H1 (cell line): ENCODE measurements around the gene GABRP. TPM values are rescaled to one million over a fixed set of nuclear protein-coding genes. Genes with fewer than 3 reads are reported as not detected.

Experiments used
- CTCF ChIA-PET: fragments of 300-600 bp; sonication (Branson Sonifier 250); formaldehyde crosslinking; loops from one replicate; lab custom pipeline; 2021; ENCODE audit not compliant: partially characterized antibody; lab: Charles Lee
- POLR2A ChIA-PET: fragments of 300-600 bp; sonication (Branson Sonifier 250); formaldehyde crosslinking; loops from one replicate; lab custom pipeline; 2021; ENCODE audit warnings: inconsistent platforms; ENCODE audit not compliant: partially characterized antibody; lab: Charles Lee
- DNase-seq, 2 experiments: peaks; one replicate each; pipeline versions ENCODE4 v3.0.0 to v3.0.0-alpha.2; 2010 to 2022; ENCODE audit warnings: low spot score in 2 of 2, low read depth in 1 of 2, mixed read lengths in 1 of 2
- FAIRE-seq: peaks from 2 replicates; lab custom pipeline; 2011; peaks lifted over from hg19 to GRCh38; lab: Jason Lieb, UNC
- H2AFZ ChIP-seq: 2 replicates; pipeline ENCODE4 v1.8.1; 2012; ENCODE audit warnings: low read length, inconsistent platforms
- H2AK5ac ChIP-seq: 2 replicates; pipeline ENCODE4 v1.6.1; 2013; ENCODE audit warnings: low read depth, low read length
- H2BK120ac ChIP-seq: replicated peaks from 2 replicates; pipeline ENCODE3; 2013; ENCODE audit warnings: low read depth, low read length, inconsistent platforms
- H2BK12ac ChIP-seq: 2 replicates; pipeline ENCODE4 v1.6.1; 2013; ENCODE audit warnings: low read depth, low read length
- H2BK15ac ChIP-seq: 2 replicates; pipeline ENCODE4 v1.6.1; 2013; ENCODE audit warnings: low read length
- H2BK20ac ChIP-seq: 2 replicates; pipeline ENCODE4 v1.6.1; 2013; ENCODE audit warnings: low read length
- H2BK5ac ChIP-seq: 2 replicates; pipeline ENCODE4 v1.6.1; 2013; ENCODE audit warnings: low read depth, low read length
- H3K14ac ChIP-seq: 2 replicates; pipeline ENCODE4 v1.6.1; 2013; ENCODE audit warnings: inconsistent platforms; ENCODE audit not compliant: insufficient read length
- H3K18ac ChIP-seq: 2 replicates; pipeline ENCODE4 v1.6.1; 2013; ENCODE audit warnings: low read length; ENCODE audit errors: extremely low read depth
- H3K23ac ChIP-seq: 2 replicates; pipeline ENCODE4 v1.6.1; 2013; ENCODE audit warnings: inconsistent platforms; ENCODE audit not compliant: insufficient read length
- H3K23me2 ChIP-seq: 2 replicates; pipeline ENCODE4 v1.6.1; 2013; ENCODE audit warnings: low read depth, low read length
- H3K27ac ChIP-seq: 2 replicates; pipeline ENCODE4 v1.6.1; 2011; ENCODE audit warnings: low read depth, low read length, inconsistent platforms
- H3K27me3 ChIP-seq, 4 experiments: replicated peaks in 1 of 4; 1 replicate in 1 of 4; 2 replicates in 3 of 4; pipeline versions ENCODE4 v1.6.1 to v1.8.1; 2011 to 2013; ENCODE audit warnings: low read length in 3 of 4, mild to moderate bottlenecking in 3 of 4, inconsistent platforms in 2 of 4, mixed read lengths in 2 of 4, moderate library complexity in 1 of 4; ENCODE audit not compliant: control insufficient read depth in 3 of 4, insufficient read depth in 3 of 4; ENCODE audit errors: extremely low read depth in 1 of 4
- H3K36me3 ChIP-seq, 4 experiments: 2 replicates each; pipeline versions ENCODE4 v1.6.1 to v1.8.1; 2011 to 2013; ENCODE audit warnings: mild to moderate bottlenecking in 4 of 4, low read length in 3 of 4, moderate library complexity in 2 of 4, control low read depth in 1 of 4, inconsistent platforms in 1 of 4; ENCODE audit not compliant: insufficient read depth in 4 of 4, control insufficient read depth in 2 of 4
- H3K4ac ChIP-seq: replicated peaks from 2 replicates; pipeline ENCODE3; 2013; ENCODE audit warnings: low read length, low read depth, mixed read lengths, inconsistent platforms; ENCODE audit not compliant: insufficient read length
- H3K4me1 ChIP-seq, 4 experiments: replicated peaks in 1 of 4; 1 replicate in 1 of 4; 2 replicates in 3 of 4; pipeline versions ENCODE4 v1.6.1 to v1.8.1; 2011 to 2013; ENCODE audit warnings: low read length in 3 of 4, inconsistent platforms in 2 of 4, mixed read lengths in 1 of 4; ENCODE audit not compliant: insufficient read depth in 4 of 4, control insufficient read depth in 3 of 4
- H3K4me2 ChIP-seq, 2 experiments: 2 replicates each; pipeline versions ENCODE4 v1.6.1 to v1.8.1; 2011 to 2013; ENCODE audit warnings: low read depth in 2 of 2, low read length in 2 of 2, control low read depth in 1 of 2, inconsistent platforms in 1 of 2, mild to moderate bottlenecking in 1 of 2; ENCODE audit not compliant: insufficient read depth in 1 of 2
- H3K4me3 ChIP-seq, 4 experiments: fragments of 200-600, 300-600 bp in 1 of 4; sonication (generic), shearing (Covaris generic), sonication (Bioruptor Twin) in 1 of 4; 2 replicates each; pipeline versions ENCODE4 v1.5.1 to v1.8.1; 2011 to 2016; ENCODE audit warnings: low read length in 4 of 4, low read depth in 3 of 4, control low read depth in 2 of 4, inconsistent platforms in 2 of 4, mild to moderate bottlenecking in 2 of 4, mixed read lengths in 1 of 4, moderate library complexity in 1 of 4; ENCODE audit not compliant: insufficient read depth in 2 of 4; ENCODE audit errors: extremely low read depth in 1 of 4
- H3K56ac ChIP-seq: replicated peaks from 2 replicates; pipeline ENCODE3; 2013; ENCODE audit warnings: low read depth, mild to moderate bottlenecking, mixed read lengths, low read length, inconsistent platforms; ENCODE audit not compliant: insufficient read length
- H3K79me1 ChIP-seq: 2 replicates; pipeline ENCODE4 v1.6.1; 2013; ENCODE audit warnings: low read depth, low read length, control low read depth
- H3K79me2 ChIP-seq, 2 experiments: 2 replicates each; pipeline versions ENCODE4 v1.6.1 to v1.8.1; 2012 to 2013; ENCODE audit warnings: low read length in 2 of 2, mild to moderate bottlenecking in 2 of 2, inconsistent platforms in 1 of 2; ENCODE audit not compliant: insufficient read depth in 2 of 2, control insufficient read depth in 1 of 2
- H3K9ac ChIP-seq, 4 experiments: replicated peaks in 1 of 4; 1 replicate in 1 of 4; 2 replicates in 3 of 4; pipeline versions ENCODE4 v1.6.1 to v1.8.1; 2011 to 2013; ENCODE audit warnings: low read depth in 3 of 4, low read length in 3 of 4, control low read depth in 2 of 4, mild to moderate bottlenecking in 2 of 4, moderate library complexity in 2 of 4, inconsistent platforms in 1 of 4; ENCODE audit errors: extremely low read depth in 1 of 4
- H3K9me3 ChIP-seq, 2 experiments: 2 replicates each; pipeline versions ENCODE4 v1.6.1 to v1.8.1; 2012 to 2013; ENCODE audit warnings: mild to moderate bottlenecking in 2 of 2, moderate library complexity in 2 of 2, control low read depth in 1 of 2, inconsistent platforms in 1 of 2, low read depth in 1 of 2, low read length in 1 of 2, mixed read lengths in 1 of 2; ENCODE audit not compliant: insufficient read depth in 2 of 2
- H4K20me1 ChIP-seq, 2 experiments: replicated peaks in 1 of 2; 2 replicates each; pipeline versions ENCODE3 to v1.8.1; 2011 to 2013; ENCODE audit warnings: inconsistent platforms in 2 of 2, low read length in 2 of 2, mild to moderate bottlenecking in 1 of 2; ENCODE audit not compliant: insufficient read depth in 2 of 2, control insufficient read depth in 1 of 2
- H4K5ac ChIP-seq: 2 replicates; pipeline ENCODE4 v1.6.1; 2013; ENCODE audit warnings: low read length, low read depth, mixed read lengths, inconsistent platforms; ENCODE audit not compliant: insufficient read length
- H4K8ac ChIP-seq: 2 replicates; pipeline ENCODE4 v1.8.0; 2013; ENCODE audit warnings: mild to moderate bottlenecking, moderate library complexity, low read length, inconsistent platforms; ENCODE audit not compliant: insufficient read depth; ENCODE audit errors: extremely low read depth
- H4K91ac ChIP-seq: replicated peaks from 2 replicates; pipeline ENCODE3; 2013; ENCODE audit warnings: low read length, mixed read lengths, inconsistent platforms; ENCODE audit not compliant: insufficient read length
- CEBPB ChIP-seq: IDR thresholded peaks from 2 replicates; pipeline ENCODE4 v1.6.1; 2012; ENCODE audit warnings: low read depth, low read length
- CTBP2 ChIP-seq: IDR thresholded peaks from 2 replicates; pipeline ENCODE4 v1.7.0; 2011; ENCODE audit warnings: borderline replicate concordance, mild to moderate bottlenecking, moderate library complexity, mixed read lengths, low read length; ENCODE audit not compliant: insufficient read depth, insufficient read length
- E2F6 ChIP-seq: IDR thresholded peaks from 2 replicates; pipeline ENCODE4 v1.6.1; 2012; ENCODE audit warnings: inconsistent platforms
- EGR1 ChIP-seq: IDR thresholded peaks from 2 replicates; pipeline ENCODE4 v1.6.1; 2011; ENCODE audit warnings: low read depth, low read length, borderline replicate concordance
- EZH2 ChIP-seq: fragments of 200-600 bp; sonication (generic); IDR thresholded peaks from 2 replicates; pipeline ENCODE4 v1.7.1; 2012; ENCODE audit warnings: low read depth, mild to moderate bottlenecking, moderate library complexity, low read length, inconsistent platforms; ENCODE audit not compliant: severe bottlenecking
- HDAC6 ChIP-seq: IDR thresholded peaks from one replicate; pipeline ENCODE4 v1.7.1; 2012; ENCODE audit warnings: low read depth, mild to moderate bottlenecking, inconsistent platforms, low read length, moderate library complexity
- KDM5A ChIP-seq: fragments of 200-600 bp; IDR thresholded peaks from 2 replicates; pipeline ENCODE4 v1.7.1; 2012; ENCODE audit warnings: mild to moderate bottlenecking, low read length, inconsistent platforms, mixed read lengths
- NRF1 ChIP-seq: IDR thresholded peaks from 2 replicates; pipeline ENCODE4 v1.6.1; 2011; ENCODE audit warnings: mild to moderate bottlenecking, low read depth, low read length, improper control_type of control experiment
- RBBP5 ChIP-seq: IDR thresholded peaks from 2 replicates; pipeline ENCODE4 v1.7.1; 2012; ENCODE audit warnings: low read depth, mild to moderate bottlenecking, inconsistent platforms, low read length, moderate library complexity, borderline replicate concordance
- SIRT6 ChIP-seq: IDR thresholded peaks from one replicate; pipeline ENCODE4 v1.7.1; 2012; ENCODE audit warnings: low read length, inconsistent platforms
- SRF ChIP-seq: IDR thresholded peaks from 2 replicates; pipeline ENCODE4 v1.6.1; 2011; ENCODE audit warnings: mild to moderate bottlenecking, low read depth, low read length, moderate library complexity
- WGBS, 2 experiments: shearing (Covaris generic) in 1 of 2; methylation state at CpG; one replicate each; pipeline versions ENCODE4 v1.1.6 to v1.1.7; 2013 to 2015; ENCODE audit warnings: low lambda C conversion rate in 2 of 2, mixed read lengths in 2 of 2, inconsistent platforms in 1 of 2, low coverage in 1 of 2, missing lambda C conversion rate in 1 of 2; ENCODE audit not compliant: insufficient replicate concordance in 2 of 2, insufficient coverage in 1 of 2, insufficient read length in 1 of 2; ENCODE audit errors: extremely low coverage in 1 of 2, missing lambda C conversion rate in 1 of 2; 5-methylcytosine and 5-hydroxymethylcytosine counted together
- polyA plus RNA-seq, 7 experiments: library from polyadenylated mRNA; depleted of rRNA in 3 of 7; stranded (reverse) in 5 of 7; unstranded in 2 of 7; fragments of >200 nt in 5 of 7; fragments of 200-250 nt in 2 of 7; gene quantifications; 1 replicate in 5 of 7; 2 replicates in 1 of 7; 4 replicates in 1 of 7; pipeline versions ENCODE4 v1.2.1 to v1.2.3, GENCODE V29; 2011 to 2013; ENCODE audit warnings: missing spikeins in 2 of 7, mixed read lengths in 2 of 7
- total RNA-seq: library from RNA; stranded (reverse); fragmentation: NEBNext Ultra II Directional; extraction: Animal tissue kit (Norgen Biotek cat#: 25700); gene quantifications from 2 replicates; pipeline ENCODE4 v1.2.1, GENCODE V29; 2021

GABRP gene
- total and polyA plus RNA-seq, 2 of the 8 experiments (the other 6 are each of a cell fraction or from before 2014, with no cell fraction given): 3.7 to 4.0 TPM

DNA sequence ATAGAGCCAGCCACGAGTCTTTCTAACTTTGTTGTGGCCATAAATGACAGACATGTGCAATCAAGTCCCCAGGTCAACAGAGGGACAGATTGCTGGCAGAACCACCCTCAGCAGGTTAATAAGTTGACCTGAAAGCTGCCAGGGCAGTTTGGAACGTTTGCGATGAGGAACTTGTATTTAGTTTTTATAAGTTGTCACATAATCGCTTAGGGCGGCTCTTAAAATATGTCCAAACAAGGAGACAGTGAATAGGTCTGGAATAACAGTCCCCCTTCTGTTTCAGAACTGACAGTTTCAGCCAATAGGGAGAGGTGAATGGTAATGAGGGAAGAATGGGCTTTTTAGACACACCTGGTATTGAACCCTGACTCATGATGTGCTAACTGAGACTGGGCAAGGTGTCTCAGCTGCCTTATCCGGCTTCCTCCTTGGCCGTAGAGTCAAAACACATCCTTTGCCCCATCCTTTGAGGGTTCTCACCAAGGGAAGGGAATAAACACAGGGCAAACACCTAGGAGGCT, 33.6 kb upstream of the GABRP start:
- Histone ChIP-seq H4K5ac (no peak overlapping the region), H3K56ac (no peak overlapping the region), H2AFZ (no peak overlapping the region), H3K23me2 (peaks cover 10% of the 10 kb centered on the region; the same call in 1 of the 2 replicates), H3K9ac (no peak overlapping the region), H3K27ac (no peak overlapping the region), H3K4me3 (no peak overlapping the region), H3K23ac (no peak overlapping the region), H4K8ac (no peak overlapping the region), H4K20me1 (no peaks in the 10 kb centered on the region), H2AK5ac (no peak overlapping the region), H2BK12ac (peak overlapping the region; percentile 32; the same call in 1 of the 2 replicates), H3K4ac (peak overlapping the region; percentile 39), H3K4me2 (no peak overlapping the region), H3K79me1 (no peaks in the 10 kb centered on the region), H3K79me2 (no peaks in the 10 kb centered on the region), H3K9me3 (no peaks in the 10 kb centered on the region), H3K27me3 (no peaks in the 10 kb centered on the region), H3K18ac (no peak overlapping the region), H2BK120ac (no peak overlapping the region), H3K4me1 (peaks cover 4 to 16% (median 12%) of the 10 kb centered on the region in 4 experiments), H2BK20ac (peak overlapping the region; percentile 95), H3K36me3 (no peaks in the 10 kb centered on the region), H2BK15ac (no peak overlapping the region), H2BK5ac (peak overlapping the region; percentile 36; the same call in 1 of the 2 replicates), H3K14ac (no peak overlapping the region), H4K91ac (peak overlapping the region; percentile 85)
- DNase-seq: peak in 1 of 2 experiments; percentile 37
- POLR2A ChIA-PET: interaction anchor here (1.9 to 11.3 kb wide), 4 partner anchors 9 to 38 kb away, joined by 6 to 190 read pairs (median 78); partner anchors contain the start of gene GABRP
- WGBS, 2 experiments: 93% methylated on average over 7 of the region's 7 CpGs; no CpG with 5 or more reads in 1 of the 2 experiments
- FAIRE-seq: no peak
- CTCF ChIA-PET: interaction anchor here (0.6 to 21.2 kb wide), 8 partner anchors 10 to 136 kb away, joined by 3 to 650 read pairs (median 17); partner anchors contain the start of gene GABRP
- TF ChIP-seq E2F6 (no peak), SIRT6 (no peak), EGR1 (no peak), EZH2 (no peak), SRF (no peak), RBBP5 (no peak), CEBPB (no peak), CTBP2 (no peak), NRF1 (no peak), HDAC6 (no peak), KDM5A (no peak)
